Head of caudate nucleus (tissue), 42 donors: ENCODE data around the gene SMARCA2.

Experiments used
- DNase-seq, 42 donors: peaks; one replicate each; pipeline versions ENCODE4 v3.0.0 to v3.0.0-alpha.2; 2020 to 2021; ENCODE audit warnings: mixed read lengths in 7 of 42
- intact Hi-C: fragments of 100-400 bp; cut with DNase I; formaldehyde crosslinking; loops from one replicate; pipeline ENCODE4 v1.15.0; 2022

Gene SMARCA2

GRCh38 chr9:2072752-2073405, 57.7 kb downstream of the SMARCA2 start:
- peak in 2 of 42 donors; percentile 21 to 55 for DNase-seq
- intact Hi-C loops: no loop called here

- DNase-seq: no peak
- intact Hi-C loops: no loop called here
Measured at GRCh38 chr9:2082772-2083171, 67.6 kb downstream of the SMARCA2 start.

GRCh38 chr9:2083479-2083878, 68.3 kb downstream of the SMARCA2 start:
- DNase-seq: peak in 18 of 42 donors; percentile 15 to 53 (median 32)
- intact Hi-C loops: no loop called here

- intact Hi-C loops: no loop called here
- no peak for DNase-seq
Measured at GRCh38 chr9:2085716-2086115, 70.6 kb downstream of the SMARCA2 start.

GRCh38 chr9:2086116-2086515, 71.0 kb downstream of the SMARCA2 start:
- intact Hi-C loops: no loop called here
- DNase-seq: no peak

GRCh38 chr9:2086971-2087370, 71.8 kb downstream of the SMARCA2 start:
- no peak for DNase-seq
- intact Hi-C loops: no loop called here

GRCh38 chr9:2087500-2088313, 72.6 kb downstream of the SMARCA2 start:
- intact Hi-C loops: no loop called here
- no peak for DNase-seq

GRCh38 chr9:2093920-2094597, 78.9 kb downstream of the SMARCA2 start:
- intact Hi-C loops: no loop called here
- DNase-seq: peak in 31 of 42 donors; percentile 20 to 83 (median 47)

GRCh38 chr9:2096376-2096970, 81.3 kb downstream of the SMARCA2 start:
- DNase-seq: peak in 26 of 42 donors; percentile 7 to 78 (median 44)
- intact Hi-C loops: no loop called here

- DNase-seq: no peak
- intact Hi-C loops: no loop called here
Measured at GRCh38 chr9:2106666-2107065, 91.5 kb downstream of the SMARCA2 start.

GRCh38 chr9:2107906-2108451, 92.8 kb downstream of the SMARCA2 start:
- intact Hi-C loops: no loop called here
- no peak for DNase-seq

GRCh38 chr9:2109069-2109650, 94.0 kb downstream of the SMARCA2 start:
- intact Hi-C loops: no loop called here
- no peak for DNase-seq

GRCh38 chr9:2110036-2110435, 94.9 kb downstream of the SMARCA2 start:
- DNase-seq: no peak
- intact Hi-C loops: no loop called here

- peak in 2 of 42 donors; percentile 25 to 29 for DNase-seq
- intact Hi-C loops: no loop called here
Measured at GRCh38 chr9:2116073-2116472, 100.9 kb downstream of the SMARCA2 start.

GRCh38 chr9:2117527-2117926, 102.4 kb downstream of the SMARCA2 start:
- DNase-seq: no peak

GRCh38 chr9:2119566-2119965, 104.4 kb downstream of the SMARCA2 start:
- DNase-seq: peak in 2 of 42 donors; percentile 16 to 24
- intact Hi-C loops: no loop called here

More at GRCh38 chr9:2117527-2117926, 102.4 kb downstream of the SMARCA2 start:
- intact Hi-C loops: no loop called here

- intact Hi-C loops: no loop called here
- no peak for DNase-seq
Measured at GRCh38 chr9:2120926-2121689, 106.0 kb downstream of the SMARCA2 start.

- intact Hi-C loops: no loop called here
Measured at GRCh38 chr9:2122299-2122698, 107.2 kb downstream of the SMARCA2 start.

More at GRCh38 chr9:2122299-2122698, 107.2 kb downstream of the SMARCA2 start:
- no peak for DNase-seq
